Heart right ventricle (tissue), 16 donors: ENCODE measurements around the gene WSB2. TPM values are rescaled to one million over a fixed set of nuclear protein-coding genes. Genes with fewer than 3 reads are reported as not detected.
A peak's percentile ranks its signal among the peaks of the same experiment; 100 is the strongest.

Experiments used
- ATAC-seq, 8 donors: fragments of 200-7000 bp; cut with Tn5 transposase; one replicate each; pipeline ENCODE4 v1.9.1; 2020; ENCODE audit warnings: mild to moderate bottlenecking in 8 of 8, moderate library complexity in 8 of 8, moderate number of reproducible peaks in 1 of 8
- DNase-seq, 2 donors: peaks; one replicate each; pipeline ENCODE4 v3.0.0-alpha.2; 2020
- H3K27ac ChIP-seq, 10 donors: fragments of 200-600 bp; sonication (generic) in 2 of 10; one replicate each; pipeline versions ENCODE4 v1.5.0 to v1.8.0; 2020 to 2022; ENCODE audit warnings: mild to moderate bottlenecking in 3 of 10
- H3K27me3 ChIP-seq, 7 donors: fragments of 200-600 bp; one replicate each; pipeline ENCODE4 v1.8.0; 2021 to 2022; ENCODE audit warnings: mild to moderate bottlenecking in 2 of 7
- H3K36me3 ChIP-seq, 9 donors: fragments of 200-600 bp; sonication (generic) in 1 of 9; one replicate each; pipeline versions ENCODE4 v1.5.0 to v1.8.0; 2020 to 2022; ENCODE audit warnings: mild to moderate bottlenecking in 2 of 9
- H3K4me1 ChIP-seq, 9 donors: fragments of 200-600 bp; sonication (generic) in 1 of 9; one replicate each; pipeline versions ENCODE4 v1.5.0 to v1.8.0; 2020 to 2022; ENCODE audit warnings: mild to moderate bottlenecking in 4 of 9
- H3K4me3 ChIP-seq, 10 donors: fragments of 200-600 bp; sonication (generic) in 2 of 10; one replicate each; pipeline versions ENCODE4 v1.5.0 to v1.8.0; 2020 to 2022; ENCODE audit warnings: mild to moderate bottlenecking in 7 of 10, moderate library complexity in 2 of 10
- H3K9me3 ChIP-seq, 11 donors: fragments of 200-600 bp in 10 of 11; sonication (generic) in 2 of 11; one replicate each; pipeline versions ENCODE4 v1.5.0 to v1.8.0; 2013 to 2022; ENCODE audit warnings: mild to moderate bottlenecking in 2 of 11, control low read depth in 1 of 11, moderate library complexity in 1 of 11
- WGBS, 2 donors: extraction: QIAGEN DNeasy Blood & Tissue Kit; methylation state at CpG; one replicate each; pipeline ENCODE4 v1.1.7; 2013; ENCODE audit warnings: inconsistent platforms in 1 of 2; 5-methylcytosine and 5-hydroxymethylcytosine counted together
- intact Hi-C, 10 donors: fragments of 100-400 bp; cut with DNase I; formaldehyde crosslinking; loops; one replicate each; pipeline versions ENCODE4 v1.11.1 to v1.14.2; 2022
- polyA plus RNA-seq, 2 donors: library from polyadenylated mRNA; stranded (reverse); fragments of 200-250 nt; gene quantifications; one replicate each; pipeline ENCODE4 v1.2.3, GENCODE V29; 2013
- total RNA-seq, 10 donors: library from RNA; stranded (reverse); fragmentation: NEBNext Ultra II Directional in 3 of 10; extraction: Animal tissue kit (Norgen Biotek cat#: 25700) in 3 of 10; gene quantifications; one replicate each; pipeline versions ENCODE4 v1.2.1 to v1.2.4, GENCODE V29; 2021 to 2023
- TF ChIP-seq, protein P1 (sequence below), 9 donors: fragments of 200-600 bp; sonication (generic) in 2 of 9; IDR thresholded peaks; one replicate each; pipeline versions ENCODE4 v1.5.0 to v1.8.0; 2021 to 2022; ENCODE audit warnings: antibody characterized with exemption in 9 of 9, mild to moderate bottlenecking in 5 of 9, moderate library complexity in 1 of 9
- donor health status: Arrhythmogenic right ventricular cardiomyopathy.
- donor health status: ischemic (EF 13 %, LVEDD 7.1; RV severe dilation, severe dysfunction).
- donor health status: healthy with polysubstance abuse.
- donor health status: DM: no; HTN: yes; CAD: no.
- donor health status: DM: no; HTN: no; CAD: no.
- donor health status: ischemic (EF 25% LVEDD 6.9; RV normal size, moderate dysfunction).
- donor health status: ischemic (EF 25% LVEDD 5.7; RV mildly dilated, moderate dysfunction).
- donor health status: healthy.
- donor health status: DM: yes; HTN: yes; CAD: no.
- donor health status: Ischemic cardiomyopathy.
- donor health status: ischemic (EF 35%, LVEDD 5.7; RV mildly dilated, moderate dysfunction).
- donor health status: nonischemic (EF 11% LVEDD 7.7; RV severe dilation, severe dysfunction).
- donor health status: DM: yes; HTN: yes; CAD: no.
- donor health status: PGD.
- donor health status: ischemic (EF 29% LVEDD 5.4; RV normal size, mild dysfunction).
- donor health status: nonischemic (EF 23%, LVEDD 6.1; RV moderate dilation, normal function).

Gene WSB2
- total and polyA plus RNA-seq, 12 donors = 52.2 to 125 (median 97.3) TPM

DNA sequence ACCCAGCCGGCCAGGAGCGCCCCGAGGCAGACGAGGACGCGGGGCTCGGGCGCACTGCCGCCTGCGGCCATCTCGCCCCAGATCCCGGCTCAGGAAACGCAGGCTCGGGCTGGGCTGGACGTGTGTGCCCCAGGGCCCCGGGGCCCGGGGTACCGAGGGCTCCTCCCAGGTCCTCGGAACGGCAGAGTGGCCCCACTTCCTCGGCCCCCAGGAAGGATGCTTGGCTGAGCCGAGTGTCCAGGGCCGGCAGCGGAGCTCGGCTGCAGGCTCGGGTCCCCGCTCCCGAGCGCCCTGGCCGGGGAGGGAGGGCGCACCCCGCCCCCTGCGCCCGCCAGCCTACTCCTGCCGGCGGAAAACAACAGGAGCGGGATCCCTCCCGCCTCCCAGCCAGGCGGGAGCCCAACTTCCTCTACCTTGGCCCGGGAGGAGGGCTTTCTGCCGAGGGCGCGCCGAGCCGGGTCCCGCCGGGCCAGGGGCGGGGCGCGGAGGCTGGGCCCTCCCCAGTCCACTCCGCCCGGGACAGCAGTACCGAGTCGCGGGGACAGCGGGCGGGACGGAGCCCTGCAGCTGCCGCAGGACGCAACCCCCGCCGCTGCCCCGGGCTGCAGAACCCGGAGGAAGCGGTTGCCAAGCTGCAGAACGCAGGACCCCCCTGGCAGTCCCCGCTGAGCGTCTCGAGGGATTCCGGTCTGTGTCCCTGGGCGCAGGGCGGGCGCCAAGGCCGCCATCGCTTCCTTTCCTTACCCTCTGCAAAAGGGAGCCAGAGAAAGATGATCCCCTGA is 42.8 kb upstream of the WSB2 start, which contains the start of gene VSIG10:
Gene VSIG10 (minus strand): TSS at position 411 of the 782 bp plus-strand sequence. CDS start 340 bp downstream, at position 71.
- DNase-seq (peak; percentile 71 to 79), ATAC-seq (peak; percentile 93 to 97 (median 96))
- Histone ChIP-seq H3K9me3 (no peaks in the 10 kb centered on the region), H3K4me3 (peak within 1 kb of the TSS; percentile 62 to 90 (median 83)), H3K27me3 (peaks cover 0 to 8% (median 0%) of the 10 kb centered on the region in 7 donors), H3K27ac (peak within 1 kb of the TSS; percentile 18 to 90 (median 80)), H3K36me3 (no peaks in the 10 kb centered on the region), H3K4me1 (peaks cover 0 to 20% (median 14%) of the 10 kb centered on the region in 9 donors)
- intact Hi-C loops = loop anchor here in 7 of 10 donors (5.0 kb wide), 2 partner anchors 36 to 41 kb away; partner anchors contain the start of gene WSB2 (in 6 of the 7)
- WGBS, 2 donors = 0% methylated on average over 66 to 75 of the region's 75 CpGs
- TF ChIP-seq, protein P1, sequence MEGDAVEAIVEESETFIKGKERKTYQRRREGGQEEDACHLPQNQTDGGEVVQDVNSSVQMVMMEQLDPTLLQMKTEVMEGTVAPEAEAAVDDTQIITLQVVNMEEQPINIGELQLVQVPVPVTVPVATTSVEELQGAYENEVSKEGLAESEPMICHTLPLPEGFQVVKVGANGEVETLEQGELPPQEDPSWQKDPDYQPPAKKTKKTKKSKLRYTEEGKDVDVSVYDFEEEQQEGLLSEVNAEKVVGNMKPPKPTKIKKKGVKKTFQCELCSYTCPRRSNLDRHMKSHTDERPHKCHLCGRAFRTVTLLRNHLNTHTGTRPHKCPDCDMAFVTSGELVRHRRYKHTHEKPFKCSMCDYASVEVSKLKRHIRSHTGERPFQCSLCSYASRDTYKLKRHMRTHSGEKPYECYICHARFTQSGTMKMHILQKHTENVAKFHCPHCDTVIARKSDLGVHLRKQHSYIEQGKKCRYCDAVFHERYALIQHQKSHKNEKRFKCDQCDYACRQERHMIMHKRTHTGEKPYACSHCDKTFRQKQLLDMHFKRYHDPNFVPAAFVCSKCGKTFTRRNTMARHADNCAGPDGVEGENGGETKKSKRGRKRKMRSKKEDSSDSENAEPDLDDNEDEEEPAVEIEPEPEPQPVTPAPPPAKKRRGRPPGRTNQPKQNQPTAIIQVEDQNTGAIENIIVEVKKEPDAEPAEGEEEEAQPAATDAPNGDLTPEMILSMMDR (IDR thresholded peaks at IDR 0.05) = peak in 1 of 9 donors; percentile 22

DNA sequence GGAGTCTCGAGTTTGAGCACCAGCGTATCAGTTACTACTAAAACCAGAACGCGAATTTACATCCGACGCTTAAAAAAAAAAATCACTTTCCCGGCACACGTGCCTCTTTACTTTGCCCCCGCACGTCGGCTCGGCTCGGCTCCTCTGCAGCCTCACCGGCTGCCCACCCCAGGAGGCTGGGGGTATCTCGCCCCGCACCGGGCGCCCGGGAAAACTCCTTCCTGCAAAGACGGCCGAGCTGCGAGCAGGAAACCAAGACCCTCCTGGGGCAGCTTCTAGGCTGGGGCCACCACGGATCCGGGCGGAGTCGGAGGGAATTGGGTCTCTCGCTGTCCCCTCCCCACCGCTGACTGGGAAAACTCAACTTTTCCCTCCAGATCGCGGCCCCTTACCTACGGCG is 42.2 kb upstream of the WSB2 start:
- H3K9me3 ChIP-seq = no peaks in the 10 kb centered on the region
- H3K27me3 ChIP-seq = peaks cover 0 to 8% (median 0%) of the 10 kb centered on the region in 7 donors
- DNase-seq = peak in 1 of 2 donors; percentile 14
- H3K4me3 ChIP-seq = peak overlapping the region; percentile 62 to 90 (median 83)
- WGBS, 2 donors = 0% methylated on average over 32 of the region's 32 CpGs
- peak overlapping the region; percentile 18 to 90 (median 80) for H3K27ac ChIP-seq
- H3K36me3 ChIP-seq = no peaks in the 10 kb centered on the region
- TF ChIP-seq, protein P1 (IDR thresholded peaks at IDR 0.05) = no peak
- peaks cover 0 to 20% (median 14%) of the 10 kb centered on the region in 9 donors for H3K4me1 ChIP-seq
- intact Hi-C loops = loop anchor here in 7 of 10 donors (5.0 kb wide), 2 partner anchors 36 to 41 kb away; partner anchors contain the start of gene WSB2 (in 6 of the 7)
- peak in 7 of 8 donors; percentile 6 to 48 (median 14) for ATAC-seq

DNA sequence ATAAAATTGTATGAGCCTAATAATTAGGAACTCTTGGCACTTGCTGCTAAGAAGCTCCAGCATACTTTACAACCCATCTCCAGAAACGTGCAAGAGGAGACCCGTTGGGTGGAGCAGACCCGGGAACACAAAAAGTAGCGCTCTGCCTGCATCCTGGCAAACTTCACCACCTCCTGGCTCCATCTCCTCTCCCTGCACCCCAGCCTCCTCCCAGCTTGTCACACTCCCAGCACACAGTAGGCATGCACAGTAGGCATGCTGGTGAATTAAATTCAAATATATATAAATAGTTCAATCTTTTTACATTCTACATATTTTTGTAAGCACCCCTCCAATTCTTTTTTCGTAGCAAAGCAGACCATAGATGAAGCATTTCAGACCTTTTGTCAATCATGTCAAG is 41.6 kb upstream of the WSB2 start:
- no peak for ATAC-seq
- Histone ChIP-seq H3K9me3 (no peaks in the 10 kb centered on the region), H3K4me1 (peaks cover 0 to 20% (median 14%) of the 10 kb centered on the region in 9 donors), H3K27ac (peak overlapping the region in 3 of 10 donors; percentile 80 to 90 (median 81)), H3K4me3 (peak overlapping the region in 7 of 10 donors; percentile 65 to 90 (median 85)), H3K27me3 (peaks cover 0 to 8% (median 0%) of the 10 kb centered on the region in 7 donors), H3K36me3 (no peaks in the 10 kb centered on the region)
- intact Hi-C loops = loop anchor here in 7 of 10 donors (5.0 kb wide), 2 partner anchors 35 to 40 kb away; partner anchors contain the start of gene WSB2 (in 6 of the 7)
- TF ChIP-seq, protein P1 (IDR thresholded peaks at IDR 0.05) = no peak
- WGBS, 2 donors = 45 to 54% methylated on average over 5 of the region's 5 CpGs
- DNase-seq = no peak

DNA sequence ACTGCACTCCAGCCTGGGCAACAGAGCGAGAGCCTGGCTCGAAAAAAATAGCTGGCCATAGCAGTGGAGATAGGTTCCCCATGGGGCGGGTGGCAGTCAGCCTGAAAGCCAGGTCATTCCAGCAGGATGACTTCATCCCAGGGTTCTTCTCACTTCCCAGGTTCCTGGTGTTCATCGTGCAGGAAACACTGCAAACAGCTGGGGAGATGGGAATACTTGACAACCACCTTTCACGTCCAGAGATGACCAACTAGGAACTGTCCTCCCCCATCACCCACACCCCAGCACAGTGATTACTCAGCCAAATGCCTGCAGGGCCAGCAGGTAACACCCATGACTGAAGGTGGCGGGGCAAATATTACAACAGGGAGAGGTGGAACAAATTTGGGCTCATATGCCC is 41.1 kb upstream of the WSB2 start:
- DNase-seq = no peak
- 74 to 77% methylated on average over 6 of the region's 6 CpGs for WGBS, 2 donors
- Histone ChIP-seq H3K4me1 (peaks cover 0 to 20% (median 14%) of the 10 kb centered on the region in 9 donors), H3K9me3 (no peaks in the 10 kb centered on the region), H3K27ac (no peak overlapping the region), H3K36me3 (no peaks in the 10 kb centered on the region), H3K27me3 (peaks cover 0 to 8% (median 0%) of the 10 kb centered on the region in 7 donors), H3K4me3 (no peak overlapping the region)
- TF ChIP-seq, protein P1 (IDR thresholded peaks at IDR 0.05) = no peak
- no peak for ATAC-seq
- intact Hi-C loops = loop anchor here in 7 of 10 donors (5.0 kb wide), 2 partner anchors 35 to 40 kb away; partner anchors contain the start of gene WSB2 (in 6 of the 7)
